BJ (cell line): ENCODE data around the gene OR13C2. TPM values are rescaled to one million over a fixed set of nuclear protein-coding genes. Genes with fewer than 3 reads are reported as not detected.
"Not testable (repeated sequence)": the region's sequence is repeated elsewhere in the genome, so short reads cannot be mapped to it uniquely, and the experiment has no call there.

ENCODE experiments used
- CTCF ChIA-PET: fragments of 350-600 bp; formaldehyde crosslinking; extraction: SDS; loops from one replicate; lab custom pipeline; 2021; ENCODE audit warnings: antibody characterized with exemption, inconsistent platforms; lab: Yijun Ruan, JAX
- POLR2A ChIA-PET: fragments of 300-600 bp; sonication (Branson Sonifier 250); formaldehyde crosslinking; extraction: SDS; loops from one replicate; lab custom pipeline; 2021; ENCODE audit warnings: antibody characterized with exemption; lab: Charles Lee
- DNase-seq: peaks from one replicate; pipeline ENCODE4 v3.0.0-alpha.2; 2011; ENCODE audit warnings: low read depth
- H3K27me3 ChIP-seq: 2 replicates; pipeline ENCODE4 v1.6.0; 2011; ENCODE audit warnings: low read length; ENCODE audit not compliant: control insufficient read depth, insufficient read depth
- H3K36me3 ChIP-seq: 2 replicates; pipeline ENCODE4 v1.5.1; 2011; ENCODE audit warnings: low read length; ENCODE audit not compliant: control insufficient read depth, insufficient read depth
- H3K4me3 ChIP-seq: 2 replicates; pipeline ENCODE4 v1.5.1; 2011; ENCODE audit warnings: low read depth, mild to moderate bottlenecking, control low read depth, low read length
- polyA minus RNA-seq: library from RNA; depleted of rRNA, polyadenylated mRNA; stranded (reverse); fragments of >200 nt; gene quantifications from 2 replicates; pipeline ENCODE4 v1.2.3, GENCODE V29; 2011; rRNA and poly(A)+ RNA removed
- polyA plus RNA-seq: library from polyadenylated mRNA; depleted of rRNA; stranded (reverse); fragments of >200 nt; gene quantifications from 2 replicates; pipeline ENCODE4 v1.2.3, GENCODE V29; 2011; rRNA removed
- TF ChIP-seq, protein P1 (sequence below): IDR thresholded peaks from 2 replicates; pipeline ENCODE4 v1.5.1; 2011; ENCODE audit warnings: low read depth, mild to moderate bottlenecking, control low read depth, inconsistent platforms, low read length, moderate library complexity; ENCODE audit not compliant: insufficient read depth

Gene OR13C2
- not detected in 2 replicates for polyA plus RNA-seq
- polyA minus RNA-seq, result 0.41 TPM in 1 of 2 replicates, not detected in the other

- H3K27me3 ChIP-seq, DNase-seq, POLR2A ChIA-PET, H3K36me3 ChIP-seq, H3K4me3 ChIP-seq, CTCF ChIA-PET: not testable (repeated sequence)
Measured at GRCh38 chr9:104605527-104605926, at the start of gene OR13C2. Gene OR13C2 (minus strand): TSS chr9:104605627. CDS start chr9:104605627, 0 bp downstream.

GRCh38 chr9:104635456-104635855 lies 30.0 kb upstream of the OR13C2 start:
- DNase-seq, result no peak
- CTCF ChIA-PET, result no interaction called here
- POLR2A ChIA-PET, result no interaction called here

DNA sequence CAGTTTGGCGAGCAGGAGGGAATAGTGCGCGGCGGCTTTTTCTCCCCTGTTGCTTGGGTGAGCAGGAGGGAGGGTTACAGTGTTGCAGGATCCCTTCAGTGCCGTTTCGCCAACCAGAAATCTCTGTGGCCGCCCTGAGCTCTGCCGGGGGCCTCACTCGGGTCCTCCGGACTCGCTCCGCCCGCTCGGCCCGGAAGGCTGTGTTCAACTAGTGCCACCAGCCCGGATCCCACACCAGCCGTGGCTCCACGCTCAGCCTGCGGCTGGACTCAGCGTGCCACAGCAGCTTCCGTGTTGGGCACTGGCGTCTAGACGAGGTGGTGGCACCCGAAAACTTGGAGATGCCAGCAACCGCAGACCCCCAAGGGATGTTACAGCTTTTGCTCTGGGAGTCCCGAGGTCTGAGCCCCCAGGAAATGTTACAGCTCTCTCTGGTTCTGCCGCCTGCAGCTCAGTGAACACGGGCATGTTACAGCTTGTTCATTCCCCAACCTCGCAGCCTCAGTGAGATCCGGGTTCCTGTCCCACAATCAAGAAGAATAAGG lies 28.6 kb upstream of the OR13C2 start:
- POLR2A ChIA-PET, result no interaction called here
- DNase-seq, result no peak
- H3K36me3 ChIP-seq, result no peaks in the 10 kb centered on the region
- H3K4me3 ChIP-seq, result no peak overlapping the region
- CTCF ChIA-PET, result no interaction called here
- H3K27me3 ChIP-seq, result no peaks in the 10 kb centered on the region
- TF ChIP-seq, protein P1, sequence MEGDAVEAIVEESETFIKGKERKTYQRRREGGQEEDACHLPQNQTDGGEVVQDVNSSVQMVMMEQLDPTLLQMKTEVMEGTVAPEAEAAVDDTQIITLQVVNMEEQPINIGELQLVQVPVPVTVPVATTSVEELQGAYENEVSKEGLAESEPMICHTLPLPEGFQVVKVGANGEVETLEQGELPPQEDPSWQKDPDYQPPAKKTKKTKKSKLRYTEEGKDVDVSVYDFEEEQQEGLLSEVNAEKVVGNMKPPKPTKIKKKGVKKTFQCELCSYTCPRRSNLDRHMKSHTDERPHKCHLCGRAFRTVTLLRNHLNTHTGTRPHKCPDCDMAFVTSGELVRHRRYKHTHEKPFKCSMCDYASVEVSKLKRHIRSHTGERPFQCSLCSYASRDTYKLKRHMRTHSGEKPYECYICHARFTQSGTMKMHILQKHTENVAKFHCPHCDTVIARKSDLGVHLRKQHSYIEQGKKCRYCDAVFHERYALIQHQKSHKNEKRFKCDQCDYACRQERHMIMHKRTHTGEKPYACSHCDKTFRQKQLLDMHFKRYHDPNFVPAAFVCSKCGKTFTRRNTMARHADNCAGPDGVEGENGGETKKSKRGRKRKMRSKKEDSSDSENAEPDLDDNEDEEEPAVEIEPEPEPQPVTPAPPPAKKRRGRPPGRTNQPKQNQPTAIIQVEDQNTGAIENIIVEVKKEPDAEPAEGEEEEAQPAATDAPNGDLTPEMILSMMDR, result no peak

More at GRCh38 chr9:104635456-104635855, 30.0 kb upstream of the OR13C2 start:
- Histone ChIP-seq H3K4me3 (no peak overlapping the region), H3K36me3 (no peaks in the 10 kb centered on the region), H3K27me3 (no peaks in the 10 kb centered on the region)
- TF ChIP-seq, protein P1, result no peak

- POLR2A ChIA-PET, H3K36me3 ChIP-seq, H3K27me3 ChIP-seq, DNase-seq, CTCF ChIA-PET, H3K4me3 ChIP-seq: not testable (repeated sequence)
Measured at GRCh38 chr9:104625964-104626363, 20.5 kb upstream of the OR13C2 start.

DNA sequence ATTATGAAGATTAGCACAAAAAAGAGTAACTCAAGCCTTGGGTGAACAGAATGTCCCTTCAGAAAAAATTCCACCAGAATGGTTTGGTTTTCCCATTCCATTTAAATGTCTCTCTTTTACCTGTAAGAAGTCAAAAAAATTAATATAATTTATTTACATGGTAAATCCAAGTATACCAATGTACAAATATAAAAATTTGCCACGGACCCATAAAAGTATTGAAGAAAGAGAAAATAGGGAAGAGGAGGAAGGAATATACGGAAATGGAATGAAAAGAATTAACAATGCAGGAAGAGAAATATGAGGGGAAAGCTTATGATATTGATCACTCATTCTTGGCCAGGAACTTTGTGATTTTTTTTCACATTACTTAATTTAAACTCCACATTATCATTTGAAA lies 12.7 kb upstream of the OR13C2 start, which contains the start of gene OR13C9:
OR13C9 (minus strand) TSS at position 101 of the 400 bp plus-strand sequence; CDS start at position 101, 0 bp downstream.
- TF ChIP-seq, protein P1, result no peak
- POLR2A ChIA-PET, result no interaction called here
- CTCF ChIA-PET, result no interaction called here
- Histone ChIP-seq H3K27me3 (no peaks in the 10 kb centered on the region), H3K36me3 (no peaks in the 10 kb centered on the region), H3K4me3 (no peak within 1 kb of the TSS)
- no peak for DNase-seq

GRCh38 chr9:104617418-104617817 lies 12.0 kb upstream of the OR13C2 start:
- TF ChIP-seq, protein P1, result no peak
- Histone ChIP-seq H3K36me3 (no peaks in the 10 kb centered on the region), H3K4me3 (no peak overlapping the region), H3K27me3 (no peaks in the 10 kb centered on the region)
- no peak for DNase-seq
- ChIA-PET CTCF (no interaction called here), POLR2A (no interaction called here)
